ENCODE measurements around the gene FBXL20.
A peak's percentile ranks its signal among the peaks of the same experiment; 100 is the strongest.

Gene FBXL20

DNA sequence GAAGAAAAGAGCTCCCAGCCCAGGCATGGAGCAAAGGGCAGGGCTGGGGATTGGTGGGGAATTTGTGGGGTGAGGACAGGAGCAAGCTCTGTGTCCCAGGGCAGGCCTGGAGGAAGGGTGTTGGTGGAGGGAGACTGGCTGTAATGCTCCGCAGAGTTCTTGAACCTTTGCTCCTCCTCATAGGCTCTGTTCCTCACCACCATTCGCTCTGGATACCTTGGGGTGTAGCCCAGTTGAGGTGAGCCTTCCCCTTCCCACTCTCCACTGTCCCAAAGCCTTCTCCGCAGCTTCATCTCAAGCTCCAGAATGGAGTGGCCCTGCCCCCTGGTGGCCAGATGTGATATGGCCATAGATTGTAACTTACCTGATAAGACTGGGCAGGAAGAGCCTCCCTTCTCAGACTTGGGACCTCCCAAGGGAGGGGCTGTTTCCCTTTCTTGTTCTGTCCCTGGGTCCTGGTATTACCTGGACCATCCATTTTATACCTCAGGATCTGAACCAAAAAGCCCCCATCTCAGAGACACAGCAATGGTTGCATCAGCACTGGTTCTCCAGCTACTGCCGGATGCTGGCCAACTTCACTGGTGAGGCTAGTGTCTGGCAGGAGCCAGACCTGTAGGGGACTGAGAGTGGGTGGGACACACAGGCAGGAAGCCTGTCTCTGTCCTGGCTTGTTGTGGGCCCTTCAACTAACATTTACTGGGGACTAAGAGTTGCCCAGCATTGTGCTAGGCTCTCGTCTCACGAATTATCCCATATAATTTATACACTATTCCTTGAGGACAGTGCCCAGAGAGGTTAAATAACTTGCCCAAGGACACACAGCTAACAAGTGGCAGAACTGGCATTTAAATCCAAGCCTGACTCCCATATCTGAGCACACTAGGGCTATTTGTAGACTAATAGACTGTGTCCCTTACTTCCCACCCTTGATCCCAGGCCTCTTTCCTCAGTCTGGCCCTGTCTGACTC lies 156.5 kb downstream of the FBXL20 start:
- TF ChIP-seq TCF4 (CRISPR knock-in tag; IDR thresholded peaks at IDR 0.05; ENCODE audit: borderline replicate concordance), result no peak
- TF ChIP-seq ISL1 (CRISPR knock-in tag; IDR thresholded peaks at IDR 0.05), result no peak
- TF ChIP-seq TOX (CRISPR knock-in tag; IDR thresholded peaks at IDR 0.05; ENCODE audit: borderline replicate concordance), result no peak
- no peak for TF ChIP-seq ZNF70 (CRISPR knock-in tag; IDR thresholded peaks at IDR 0.05)
- no peak for TF ChIP-seq ZFP3 (CRISPR knock-in tag; IDR thresholded peaks at IDR 0.05)
- no peak for TF ChIP-seq RARB (CRISPR knock-in tag; IDR thresholded peaks at IDR 0.05)
- TF ChIP-seq GLIS3 (CRISPR knock-in tag; IDR thresholded peaks at IDR 0.05), result no peak
- no peak for TF ChIP-seq ZNF565 (CRISPR knock-in tag; conservative IDR thresholded peaks at IDR 0.05; ENCODE audit: low read depth)
- no peak for TF ChIP-seq SNAI2 (CRISPR knock-in tag; IDR thresholded peaks at IDR 0.05)
- no peak for TF ChIP-seq POU6F1 (CRISPR knock-in tag; IDR thresholded peaks at IDR 0.05; ENCODE audit: borderline replicate concordance, low read depth)
- no peak for TF ChIP-seq ZFP30 (CRISPR knock-in tag; IDR thresholded peaks at IDR 0.05)
- ATAC-seq, result peak; percentile 96

DNA sequence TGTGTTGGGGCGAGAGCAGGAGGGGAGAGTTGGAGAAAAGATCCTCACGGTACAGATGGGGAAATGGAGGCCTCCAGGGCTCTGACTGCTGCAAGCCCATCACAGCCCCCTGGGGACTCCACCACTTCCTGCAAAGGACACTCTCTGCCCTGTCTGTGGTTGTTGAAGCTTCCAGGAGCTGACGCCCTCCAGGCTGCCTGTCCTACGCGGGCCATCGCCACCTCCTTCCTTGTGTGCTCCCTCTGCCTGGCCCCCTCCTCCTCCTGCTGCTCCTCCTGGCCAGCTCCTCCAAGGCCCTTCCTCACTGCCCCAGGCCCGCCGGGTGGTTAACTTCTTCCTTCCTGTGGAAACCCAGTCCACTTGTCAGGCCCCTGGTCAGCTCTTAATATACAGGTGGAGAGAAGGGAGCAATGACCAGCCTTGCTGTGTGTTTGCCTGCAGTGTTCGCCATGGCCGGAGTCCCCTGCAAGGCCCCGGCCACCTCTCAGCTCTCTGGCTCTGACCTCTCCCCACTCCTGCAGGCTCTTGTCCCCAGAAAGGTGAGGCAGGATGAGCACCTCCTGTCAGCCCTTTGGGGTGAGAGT lies 157.3 kb downstream of the FBXL20 start:
- TF ChIP-seq ZFP30 (CRISPR knock-in tag; IDR thresholded peaks at IDR 0.05), result no peak
- TF ChIP-seq ZNF8 (CRISPR knock-in tag; IDR thresholded peaks at IDR 0.05), result no peak
- no peak for TF ChIP-seq PPARA (CRISPR knock-in tag; IDR thresholded peaks at IDR 0.05; ENCODE audit: borderline replicate concordance)
- no peak for TF ChIP-seq ZNF565 (CRISPR knock-in tag; conservative IDR thresholded peaks at IDR 0.05; ENCODE audit: low read depth)
- TF ChIP-seq ESRRG (CRISPR knock-in tag; IDR thresholded peaks at IDR 0.05), result no peak
- no peak for TF ChIP-seq SNAI2 (CRISPR knock-in tag; IDR thresholded peaks at IDR 0.05)
- TF ChIP-seq ZC3H10 (CRISPR knock-in tag; IDR thresholded peaks at IDR 0.05), result no peak
- TF ChIP-seq ISL1 (CRISPR knock-in tag; IDR thresholded peaks at IDR 0.05), result no peak
- TF ChIP-seq PATZ1 (CRISPR knock-in tag; IDR thresholded peaks at IDR 0.05; ENCODE audit: borderline replicate concordance), result no peak
- TF ChIP-seq ARNTL (CRISPR knock-in tag; IDR thresholded peaks at IDR 0.05; ENCODE audit: borderline replicate concordance, low read depth), result no peak
- TF ChIP-seq OSR1 (CRISPR knock-in tag; IDR thresholded peaks at IDR 0.05), result no peak
- TF ChIP-seq TCF4 (CRISPR knock-in tag; IDR thresholded peaks at IDR 0.05; ENCODE audit: borderline replicate concordance), result no peak
- TF ChIP-seq TSHZ2 (CRISPR knock-in tag; IDR thresholded peaks at IDR 0.05), result no peak
- TF ChIP-seq RARB (CRISPR knock-in tag; IDR thresholded peaks at IDR 0.05), result no peak
- TF ChIP-seq, protein P1, sequence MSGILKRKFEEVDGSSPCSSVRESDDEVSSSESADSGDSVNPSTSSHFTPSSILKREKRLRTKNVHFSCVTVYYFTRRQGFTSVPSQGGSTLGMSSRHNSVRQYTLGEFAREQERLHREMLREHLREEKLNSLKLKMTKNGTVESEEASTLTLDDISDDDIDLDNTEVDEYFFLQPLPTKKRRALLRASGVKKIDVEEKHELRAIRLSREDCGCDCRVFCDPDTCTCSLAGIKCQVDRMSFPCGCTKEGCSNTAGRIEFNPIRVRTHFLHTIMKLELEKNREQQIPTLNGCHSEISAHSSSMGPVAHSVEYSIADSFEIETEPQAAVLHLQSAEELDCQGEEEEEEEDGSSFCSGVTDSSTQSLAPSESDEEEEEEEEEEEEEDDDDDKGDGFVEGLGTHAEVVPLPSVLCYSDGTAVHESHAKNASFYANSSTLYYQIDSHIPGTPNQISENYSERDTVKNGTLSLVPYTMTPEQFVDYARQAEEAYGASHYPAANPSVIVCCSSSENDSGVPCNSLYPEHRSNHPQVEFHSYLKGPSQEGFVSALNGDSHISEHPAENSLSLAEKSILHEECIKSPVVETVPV (CRISPR knock-in tag; IDR thresholded peaks at IDR 0.05), result no peak
- no peak for TF ChIP-seq TOX (CRISPR knock-in tag; IDR thresholded peaks at IDR 0.05; ENCODE audit: borderline replicate concordance)
- no peak for TF ChIP-seq BACH2 (CRISPR knock-in tag; IDR thresholded peaks at IDR 0.05; ENCODE audit: borderline replicate concordance)
- TF ChIP-seq ZFP3 (CRISPR knock-in tag; IDR thresholded peaks at IDR 0.05), result no peak
- ATAC-seq, result peak; percentile 5

GRCh38 chr17:39243155-39243554 lies 158.3 kb downstream of the FBXL20 start:
- no peak for ATAC-seq
- TF ChIP-seq ESRRG (CRISPR knock-in tag; IDR thresholded peaks at IDR 0.05), result no peak
- TF ChIP-seq ZNF8 (CRISPR knock-in tag; IDR thresholded peaks at IDR 0.05), result no peak
- no peak for TF ChIP-seq RARB (CRISPR knock-in tag; IDR thresholded peaks at IDR 0.05)
- TF ChIP-seq ZNF70 (CRISPR knock-in tag; IDR thresholded peaks at IDR 0.05), result no peak
- no peak for TF ChIP-seq OSR1 (CRISPR knock-in tag; IDR thresholded peaks at IDR 0.05)
